ENCODE measurements around the gene CCDC88A.

DNA sequence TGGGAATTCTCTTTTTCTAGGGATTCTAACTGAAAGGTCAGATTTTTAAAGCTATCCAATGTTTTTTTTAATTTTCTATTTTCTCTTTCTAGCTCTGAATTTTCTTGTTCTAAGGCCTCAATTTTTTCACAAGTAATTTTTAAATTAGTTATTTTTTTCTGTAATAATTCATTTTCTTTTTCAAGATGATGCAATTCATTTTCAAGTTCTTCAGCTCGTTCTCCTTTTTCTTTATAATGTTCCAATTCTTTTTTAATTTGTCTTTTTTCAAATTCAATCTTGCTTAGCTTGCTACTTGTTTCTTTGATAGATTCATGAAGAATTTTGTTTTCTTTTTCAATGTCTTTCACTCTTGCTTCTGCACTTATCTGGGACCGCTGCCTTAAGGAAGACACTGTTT is 84.9 kb downstream of the CCDC88A start:
- TF ChIP-seq, protein P1, sequence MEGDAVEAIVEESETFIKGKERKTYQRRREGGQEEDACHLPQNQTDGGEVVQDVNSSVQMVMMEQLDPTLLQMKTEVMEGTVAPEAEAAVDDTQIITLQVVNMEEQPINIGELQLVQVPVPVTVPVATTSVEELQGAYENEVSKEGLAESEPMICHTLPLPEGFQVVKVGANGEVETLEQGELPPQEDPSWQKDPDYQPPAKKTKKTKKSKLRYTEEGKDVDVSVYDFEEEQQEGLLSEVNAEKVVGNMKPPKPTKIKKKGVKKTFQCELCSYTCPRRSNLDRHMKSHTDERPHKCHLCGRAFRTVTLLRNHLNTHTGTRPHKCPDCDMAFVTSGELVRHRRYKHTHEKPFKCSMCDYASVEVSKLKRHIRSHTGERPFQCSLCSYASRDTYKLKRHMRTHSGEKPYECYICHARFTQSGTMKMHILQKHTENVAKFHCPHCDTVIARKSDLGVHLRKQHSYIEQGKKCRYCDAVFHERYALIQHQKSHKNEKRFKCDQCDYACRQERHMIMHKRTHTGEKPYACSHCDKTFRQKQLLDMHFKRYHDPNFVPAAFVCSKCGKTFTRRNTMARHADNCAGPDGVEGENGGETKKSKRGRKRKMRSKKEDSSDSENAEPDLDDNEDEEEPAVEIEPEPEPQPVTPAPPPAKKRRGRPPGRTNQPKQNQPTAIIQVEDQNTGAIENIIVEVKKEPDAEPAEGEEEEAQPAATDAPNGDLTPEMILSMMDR (IDR thresholded peaks at IDR 0.05), result no peak
- no peak for TF ChIP-seq POLR2A (IDR thresholded peaks at IDR 0.05)

All from testis (tissue), 2 donors.